HepG2 (cell line): ENCODE results near the gene EMC9. TPM values are rescaled to one million over a fixed set of nuclear protein-coding genes. Genes with fewer than 3 reads are reported as not detected.

Experiments
- ARNT2 ChIP-seq: sonication (generic); formaldehyde crosslinking; IDR thresholded peaks from 2 replicates; pipeline ENCODE4 v1.8.0; 2022; ENCODE audit warnings: mild to moderate bottlenecking, low read depth, missing genetic modification reagents, moderate library complexity
- ATF3 ChIP-seq: sonication (generic); formaldehyde crosslinking; IDR thresholded peaks from 2 replicates; pipeline ENCODE4 v1.4.0; 2020; ENCODE audit warnings: missing genetic modification reagents
- DPF2 ChIP-seq: sonication (generic); formaldehyde crosslinking; IDR thresholded peaks from 2 replicates; pipeline ENCODE4 v1.4.0; 2020; ENCODE audit warnings: mild to moderate bottlenecking, low read depth, missing genetic modification reagents, borderline replicate concordance
- E2F2 ChIP-seq: sonication (generic); formaldehyde crosslinking; IDR thresholded peaks from 2 replicates; pipeline ENCODE4 v1.4.0; 2020; ENCODE audit warnings: missing genetic modification reagents, borderline replicate concordance
- EP300 ChIP-seq, 3 experiments: sonication (generic) in 1 of 3; formaldehyde crosslinking in 1 of 3; IDR thresholded peaks; 2 replicates each; pipeline versions ENCODE4 v1.5.1 to v1.6.1; 2011 to 2020; ENCODE audit warnings: low read depth in 2 of 3, low read length in 2 of 3, borderline replicate concordance in 1 of 3, improper control_type of control experiment in 1 of 3, mild to moderate bottlenecking in 1 of 3, missing genetic modification reagents in 1 of 3, moderate library complexity in 1 of 3
- KDM2A ChIP-seq: sonication (generic); formaldehyde crosslinking; IDR thresholded peaks from 2 replicates; pipeline ENCODE4 v1.4.0; 2020; ENCODE audit warnings: low read depth, missing genetic modification reagents, borderline replicate concordance
- KMT2A ChIP-seq: sonication (generic); formaldehyde crosslinking; IDR thresholded peaks from 2 replicates; pipeline ENCODE4 v1.4.0; 2020; ENCODE audit warnings: missing genetic modification reagents
- PLSCR1 ChIP-seq: sonication (generic); formaldehyde crosslinking; IDR thresholded peaks from 2 replicates; pipeline ENCODE4 v1.5.0; 2020; ENCODE audit warnings: missing genetic modification reagents, mild to moderate bottlenecking, borderline replicate concordance
- SUZ12 ChIP-seq: fragments of 150-350 bp; IDR thresholded peaks from 2 replicates; pipeline ENCODE4 v1.6.1; 2014; ENCODE audit warnings: low read depth, low read length
- TOE1 ChIP-seq: sonication (generic); formaldehyde crosslinking; IDR thresholded peaks from 2 replicates; pipeline ENCODE4 v1.4.0; 2020; ENCODE audit warnings: mild to moderate bottlenecking, missing genetic modification reagents
- ZNF296 ChIP-seq: sonication (generic); formaldehyde crosslinking; conservative IDR thresholded peaks from 2 replicates; pipeline ENCODE4 v1.5.0; 2020; ENCODE audit warnings: mild to moderate bottlenecking, missing genetic modification reagents
- ZNF318 ChIP-seq: sonication (generic); formaldehyde crosslinking; IDR thresholded peaks from 2 replicates; pipeline ENCODE4 v1.4.0; 2020; ENCODE audit warnings: mild to moderate bottlenecking, missing genetic modification reagents
- ZNF432 ChIP-seq: sonication (generic); formaldehyde crosslinking; IDR thresholded peaks from 2 replicates; pipeline ENCODE4 v1.5.0; 2020; ENCODE audit warnings: missing genetic modification reagents, mild to moderate bottlenecking, borderline replicate concordance
- ZNF577 ChIP-seq: sonication (generic); formaldehyde crosslinking; IDR thresholded peaks from 2 replicates; pipeline ENCODE4 v1.4.0; 2020; ENCODE audit warnings: mild to moderate bottlenecking, low read depth, missing genetic modification reagents, borderline replicate concordance
- ZNF746 ChIP-seq: sonication (generic); formaldehyde crosslinking; IDR thresholded peaks from 2 replicates; pipeline ENCODE4 v1.8.0; 2022; ENCODE audit warnings: mild to moderate bottlenecking, missing genetic modification reagents
- ZNF766 ChIP-seq: sonication (generic); formaldehyde crosslinking; IDR thresholded peaks from 2 replicates; pipeline ENCODE4 v1.5.0; 2020; ENCODE audit warnings: missing genetic modification reagents, borderline replicate concordance
- ZNF883 ChIP-seq: sonication (generic); formaldehyde crosslinking; IDR thresholded peaks from 2 replicates; pipeline ENCODE4 v1.5.1; 2020; ENCODE audit warnings: mild to moderate bottlenecking, missing genetic modification reagents; ENCODE audit errors: not compliant biosample characterization
- polyA plus RNA-seq, 8 experiments: library from polyadenylated mRNA; depleted of rRNA in 3 of 8; stranded (reverse) in 7 of 8; unstranded in 1 of 8; fragments of >200 nt; fragmentation: Illumina TruSeq in 4 of 8; extraction: Trizol in 4 of 8; gene quantifications; 2 replicates each; pipeline versions ENCODE4 v1.2.1 to v1.2.3, GENCODE V29; 2011 to 2016; ENCODE audit warnings: low read depth in 4 of 8, missing spikeins in 1 of 8, mixed read lengths in 1 of 8; ENCODE audit not compliant: insufficient read depth in 1 of 8
- total RNA-seq, 5 experiments: library from RNA; depleted of rRNA; stranded (reverse); fragments of >200 nt; fragmentation: Illumina TruSeq; extraction: Trizol; gene quantifications; 2 replicates each; pipeline ENCODE4 v1.2.3, GENCODE V29; 2016; ENCODE audit warnings: low read depth in 1 of 5

Gene EMC9
- total and polyA plus RNA-seq, 2 of the 13 experiments (the other 11 are each of a cell fraction or from before 2014, with no cell fraction given) = 60.5 to 78.7 TPM

- TF ChIP-seq DPF2 (CRISPR knock-in tag) = 0 out of 2 replicates have a peak, but pooled peaks have one; percentile 47
- TF ChIP-seq ZNF296 (CRISPR knock-in tag) = no peak
- TF ChIP-seq ZNF766 (CRISPR knock-in tag) = peak; percentile 90
- TF ChIP-seq ARNT2 (CRISPR knock-in tag) = peak; percentile 94
- TF ChIP-seq E2F2 (CRISPR knock-in tag) = no peak; the same call in 1 of the 2 replicates
- peak; percentile 16; the same call in 1 of the 2 replicates for TF ChIP-seq ZNF318 (CRISPR knock-in tag)
- no peak for TF ChIP-seq PLSCR1 (CRISPR knock-in tag)
- TF ChIP-seq ZNF432 (CRISPR knock-in tag) = no peak
- TF ChIP-seq SUZ12 = no peak
- TF ChIP-seq ZNF883 (CRISPR knock-in tag) = peak; percentile 90
- TF ChIP-seq ATF3 (CRISPR knock-in tag) = no peak
- peak; percentile 94 for TF ChIP-seq TOE1 (CRISPR knock-in tag)
- TF ChIP-seq KDM2A (CRISPR knock-in tag) = peak; percentile 82
- 0 out of 2 replicates have a peak, but pooled peaks have one; percentile 26 for TF ChIP-seq ZNF577 (CRISPR knock-in tag)
- TF ChIP-seq ZNF746 (CRISPR knock-in tag) = no peak
- TF ChIP-seq KMT2A (CRISPR knock-in tag) = peak; percentile 99
- peak; percentile 23 to 43; a peak in 1 of 4 replicates for TF ChIP-seq EP300 (IDR thresholded peaks at IDR 0.05; ENCODE audit: low read depth in 2 of 2, low read length in 2 of 2)
- TF ChIP-seq EP300 (CRISPR knock-in tag; IDR thresholded peaks at IDR 0.05; ENCODE audit: borderline replicate concordance) = no peak
Observed at GRCh38 chr14:24135834-24136683, 5.3 kb downstream of the EMC9 start, which contains the start of gene PSME1 (continued).
